GM12878 (cell line): Measurements from ENCODE around the gene BEST1. TPM values are rescaled to one million over a fixed set of nuclear protein-coding genes. Genes with fewer than 3 reads are reported as not detected.

ENCODE experiments used
- BCL11A ChIP-seq: IDR thresholded peaks from 2 replicates; pipeline ENCODE4 v1.6.1; 2011; ENCODE audit warnings: low read depth, low read length
- CHD1 ChIP-seq: IDR thresholded peaks from 2 replicates; pipeline ENCODE4 v1.6.1; 2012; ENCODE audit warnings: low read depth, low read length, improper control_type of control experiment
- E2F8 ChIP-seq: fragments of 450-650 bp; IDR thresholded peaks from 2 replicates; pipeline ENCODE4 v1.6.1; 2018; ENCODE audit warnings: mild to moderate bottlenecking, low read depth, moderate library complexity; ENCODE audit not compliant: partially characterized antibody
- HSF1 ChIP-seq: fragments of 150-350 bp; IDR thresholded peaks from 2 replicates; pipeline ENCODE4 v1.6.1; 2014; ENCODE audit warnings: mild to moderate bottlenecking, low read depth, low read length
- IRF3 ChIP-seq: fragments of 450-650 bp; IDR thresholded peaks from 2 replicates; pipeline ENCODE4 v1.6.1; 2014; ENCODE audit warnings: mild to moderate bottlenecking
- LARP7 ChIP-seq: fragments of 450-650 bp; IDR thresholded peaks from 2 replicates; pipeline ENCODE4 v1.6.1; 2017; ENCODE audit warnings: mild to moderate bottlenecking
- MEF2A ChIP-seq: IDR thresholded peaks from 2 replicates; pipeline ENCODE4 v1.6.1; 2011; ENCODE audit warnings: low read depth, mild to moderate bottlenecking, low read length, moderate library complexity; ENCODE audit not compliant: insufficient read depth
- MXI1 ChIP-seq: fragments of 150-350 bp; IDR thresholded peaks from 2 replicates; pipeline ENCODE4 v1.6.1; 2011; ENCODE audit warnings: low read depth, mild to moderate bottlenecking, inconsistent platforms, low read length, improper control_type of control experiment
- MYB ChIP-seq: fragments of 150-350 bp; IDR thresholded peaks from 2 replicates; pipeline ENCODE4 v1.6.1; 2014; ENCODE audit warnings: mild to moderate bottlenecking, low read depth, low read length, borderline replicate concordance
- NFXL1 ChIP-seq: fragments of 450-650 bp; IDR thresholded peaks from 2 replicates; pipeline ENCODE4 v1.6.1; 2017; ENCODE audit warnings: antibody characterized with exemption, mild to moderate bottlenecking, borderline replicate concordance
- PKNOX1 ChIP-seq: fragments of 450-650 bp; IDR thresholded peaks from 2 replicates; pipeline ENCODE4 v1.6.1; 2016; ENCODE audit warnings: mild to moderate bottlenecking
- POLR2AphosphoS5 ChIP-seq: IDR thresholded peaks from 2 replicates; pipeline ENCODE4 v1.6.1; 2011; ENCODE audit warnings: mild to moderate bottlenecking, low read length, inconsistent platforms
- PRDM15 ChIP-seq: fragments of 450-650 bp; formaldehyde crosslinking; IDR thresholded peaks from 2 replicates; pipeline ENCODE4 v1.4.0; 2020; ENCODE audit warnings: mild to moderate bottlenecking, moderate library complexity
- SMAD5 ChIP-seq: IDR thresholded peaks from 2 replicates; pipeline ENCODE4 v1.6.1; 2016; ENCODE audit warnings: antibody characterized with exemption, low read depth
- STAT1 ChIP-seq: fragments of 450-650 bp; conservative IDR thresholded peaks from 2 replicates; pipeline ENCODE4 v1.6.1; 2014; ENCODE audit warnings: antibody characterized with exemption, mild to moderate bottlenecking
- STAT3 ChIP-seq: IDR thresholded peaks from 2 replicates; pipeline ENCODE4 v1.6.1; 2011; ENCODE audit warnings: low read depth, low read length, improper control_type of control experiment
- SUPT20H ChIP-seq: IDR thresholded peaks from 2 replicates; pipeline ENCODE4 v1.6.1; 2011; ENCODE audit warnings: low read depth, mild to moderate bottlenecking, low read length, moderate library complexity, borderline replicate concordance; ENCODE audit not compliant: control insufficient read depth
- USF2 ChIP-seq: IDR thresholded peaks from 2 replicates; pipeline ENCODE4 v1.6.1; 2011; ENCODE audit warnings: low read depth, low read length, improper control_type of control experiment, borderline replicate concordance
- ZNF24 ChIP-seq: fragments of 450-650 bp; IDR thresholded peaks from 2 replicates; pipeline ENCODE4 v1.6.1; 2017; ENCODE audit warnings: antibody characterized with exemption, mild to moderate bottlenecking
- polyA plus RNA-seq, 11 experiments: library from polyadenylated mRNA; depleted of rRNA in 4 of 11; unstranded in 6 of 11; stranded (reverse) in 5 of 11; fragments of >200 nt; fragmentation: Nextera tagmentation in 4 of 11; fragmentation: Illumina TruSeq in 1 of 11; extraction: Ambion mirVana in 4 of 11; extraction: Trizol in 1 of 11; gene quantifications; 1 replicate in 1 of 11; 2 replicates in 10 of 11; pipeline versions ENCODE4 v1.2.1 to v1.2.3, GENCODE V29; 2011 to 2016; ENCODE audit warnings: inconsistent platforms in 2 of 11, missing spikeins in 2 of 11, low read depth in 1 of 11
- total RNA-seq, 4 experiments: library from RNA; depleted of rRNA in 3 of 4; stranded (reverse); fragments of >200 nt in 3 of 4; fragmentation: Illumina TruSeq in 1 of 4; extraction: Trizol in 1 of 4; gene quantifications; 2 replicates each; pipeline versions ENCODE4 v1.2.1 to v1.2.3, GENCODE V29; 2013 to 2021

BEST1 gene
- total and polyA plus RNA-seq, 10 of the 15 experiments (the other 5 are each of a cell fraction or from before 2014, with no cell fraction given): 0.03 to 3.4 (median 0.15) TPM; not detected in 1

GRCh38 chr11:61967116-61967923 is 17.2 kb downstream of the BEST1 start, which contains the start of gene FTH1 (continued):
- no peak for TF ChIP-seq USF2
- no peak for TF ChIP-seq BCL11A
- no peak for TF ChIP-seq E2F8
- TF ChIP-seq LARP7: peak; percentile 68
- no peak for TF ChIP-seq MXI1
- TF ChIP-seq POLR2AphosphoS5: peak; percentile 96
- no peak for TF ChIP-seq IRF3
- TF ChIP-seq MEF2A: no peak
- TF ChIP-seq SMAD5: peak; percentile 97
- no peak for TF ChIP-seq STAT1
- TF ChIP-seq CHD1: no peak
- no peak for TF ChIP-seq HSF1
- TF ChIP-seq ZNF24: no peak
- TF ChIP-seq SUPT20H: no peak
- TF ChIP-seq STAT3: no peak
- no peak for TF ChIP-seq NFXL1
- no peak for TF ChIP-seq PKNOX1
- TF ChIP-seq PRDM15 (CRISPR knock-in tag): no peak
- TF ChIP-seq MYB: no peak
